Gastroesophageal sphincter (tissue), 4 donors: ENCODE data around the gene PTPN20. TPM values are rescaled to one million over a fixed set of nuclear protein-coding genes. Genes with fewer than 3 reads are reported as not detected.
A peak's percentile ranks its signal among the peaks of the same experiment; 100 is the strongest.

Experiments
- ATAC-seq: fragments of 150-250 bp; one replicate; pipeline ENCODE4 v1.9.1; 2016; ENCODE audit warnings: mild to moderate bottlenecking, moderate library complexity
- H3K27ac ChIP-seq, 4 donors: fragments of 200-600 bp; sonication (generic) in 3 of 4; 1 replicate in 3 of 4; 2 replicates in 1 of 4; pipeline ENCODE4 v1.5.1; 2016 to 2019
- H3K27me3 ChIP-seq: fragments of 200-600 bp; sonication (generic); one replicate; pipeline ENCODE4 v1.5.1; 2019
- H3K36me3 ChIP-seq, 2 donors: fragments of 200-600 bp; sonication (generic); one replicate each; pipeline ENCODE4 v1.5.1; 2019; ENCODE audit warnings: control low read depth in 1 of 2
- H3K4me1 ChIP-seq, 3 donors: fragments of 200-600 bp; sonication (generic); 1 replicate in 2 of 3; 2 replicates in 1 of 3; pipeline ENCODE4 v1.5.1; 2016 to 2019; ENCODE audit warnings: control low read depth in 2 of 3
- H3K4me3 ChIP-seq, 2 donors: fragments of 200-600 bp; sonication (generic); one replicate each; pipeline ENCODE4 v1.5.1; 2019; ENCODE audit warnings: mild to moderate bottlenecking in 1 of 2, moderate library complexity in 1 of 2
- H3K9me3 ChIP-seq, 3 donors: fragments of 200-600 bp; sonication (generic); one replicate each; pipeline ENCODE4 v1.5.1; 2017 to 2019; ENCODE audit warnings: control low read depth in 2 of 3
- CTCF ChIP-seq, 4 experiments: fragments of 200-600 bp in 2 of 4; fragments of 450-650 bp in 2 of 4; sonication (generic) in 1 of 4; IDR thresholded peaks; one replicate each; pipeline ENCODE4 v1.5.1; 2017 to 2019; ENCODE audit warnings: antibody characterized with exemption in 4 of 4, mild to moderate bottlenecking in 2 of 4, moderate library complexity in 2 of 4
- EP300 ChIP-seq: sonication (generic); formaldehyde crosslinking; IDR thresholded peaks from one replicate; pipeline ENCODE4 v1.6.1; 2017; ENCODE audit warnings: antibody characterized with exemption, mild to moderate bottlenecking
- POLR2A ChIP-seq, 2 donors: fragments of 450-650 bp; IDR thresholded peaks; one replicate each; pipeline ENCODE4 v1.6.1; 2017; ENCODE audit warnings: antibody characterized with exemption in 2 of 2, mild to moderate bottlenecking in 2 of 2, moderate library complexity in 1 of 2
- POLR2AphosphoS5 ChIP-seq: sonication (generic); formaldehyde crosslinking; IDR thresholded peaks from one replicate; pipeline ENCODE4 v1.6.1; 2017; ENCODE audit warnings: antibody characterized with exemption
- WGBS, 2 donors: methylation state at CpG; one replicate each; pipeline ENCODE4 v1.1.5; 2018; ENCODE audit warnings: low coverage in 1 of 2; 5-methylcytosine and 5-hydroxymethylcytosine counted together
- total RNA-seq, 4 donors: library from RNA; depleted of rRNA; stranded (reverse); fragments of >200 nt; gene quantifications; one replicate each; pipeline ENCODE4 v1.1.0, GENCODE V29; 2016

The PTPN20 gene
- total RNA-seq, 4 donors from 2014 or later: 0.94 to 9.5 (median 2.8) TPM

GRCh38 chr10:47046321-47047126, 135.3 kb downstream of the PTPN20 start:
- Histone ChIP-seq H3K9me3 (no peaks in the 10 kb centered on the region), H3K4me3 (no peak overlapping the region), H3K4me1 (peaks cover 0 to 16% (median 0%) of the 10 kb centered on the region in 3 donors), H3K27me3 (no peaks in the 10 kb centered on the region), H3K36me3 (no peaks in the 10 kb centered on the region), H3K27ac (no peak overlapping the region)
- no peak for ATAC-seq
- 88 to 94% methylated on average over 3 to 7 of the region's 20 CpGs for WGBS, 2 donors
- no peak for TF ChIP-seq POLR2AphosphoS5
- no peak for TF ChIP-seq EP300
- no peak for TF ChIP-seq POLR2A (IDR thresholded peaks at IDR 0.05)
- TF ChIP-seq CTCF (IDR thresholded peaks at IDR 0.05): no peak

GRCh38 chr10:47047127-47047504, 135.9 kb downstream of the PTPN20 start:
- H3K9me3 ChIP-seq: no peaks in the 10 kb centered on the region
- H3K36me3 ChIP-seq: no peaks in the 10 kb centered on the region
- TF ChIP-seq POLR2AphosphoS5: no peak
- no peak for TF ChIP-seq EP300
- TF ChIP-seq CTCF (IDR thresholded peaks at IDR 0.05): no peak
- TF ChIP-seq POLR2A (IDR thresholded peaks at IDR 0.05): no peak
- no peak overlapping the region for H3K27ac ChIP-seq
- 62 to 65% methylated on average over 2 to 3 of the region's 5 CpGs for WGBS, 2 donors
- no peak for ATAC-seq
- H3K4me1 ChIP-seq: peaks cover 0 to 11% (median 0%) of the 10 kb centered on the region in 3 donors
- no peaks in the 10 kb centered on the region for H3K27me3 ChIP-seq
- no peak overlapping the region for H3K4me3 ChIP-seq

- Histone ChIP-seq H3K27ac (no peak overlapping the region), H3K4me1 (peaks cover 0 to 10% (median 0%) of the 10 kb centered on the region in 3 donors), H3K4me3 (no peak overlapping the region), H3K27me3 (no peaks in the 10 kb centered on the region), H3K9me3 (no peaks in the 10 kb centered on the region), H3K36me3 (no peaks in the 10 kb centered on the region)
- peak; percentile 26 for ATAC-seq
- TF ChIP-seq POLR2A (IDR thresholded peaks at IDR 0.05) (no peak), POLR2AphosphoS5 (no peak), CTCF (IDR thresholded peaks at IDR 0.05) (peak in 3 of 4 experiments; percentile 71 to 83 (median 83))
- 30% methylated on average over 8 of the region's 15 CpGs; no CpG with 5 or more reads in 1 of the 2 donors for WGBS, 2 donors
Measured at GRCh38 chr10:47047577-47048525, 136.6 kb downstream of the PTPN20 start.

GRCh38 chr10:47048526-47048905, 137.3 kb downstream of the PTPN20 start:
- H3K4me3 ChIP-seq: no peak overlapping the region
- TF ChIP-seq EP300 (no peak), POLR2A (IDR thresholded peaks at IDR 0.05) (no peak), CTCF (IDR thresholded peaks at IDR 0.05) (no peak), POLR2AphosphoS5 (no peak)
- no peak for ATAC-seq

More at GRCh38 chr10:47048526-47048905, 137.3 kb downstream of the PTPN20 start:
- no peaks in the 10 kb centered on the region for H3K36me3 ChIP-seq
- H3K27ac ChIP-seq: no peak overlapping the region
- WGBS, 2 donors: 100% methylated on average over 1 of the region's 7 CpGs; no CpG with 5 or more reads in 1 of the 2 donors
- H3K4me1 ChIP-seq: peaks cover 0 to 10% (median 0%) of the 10 kb centered on the region in 3 donors
- no peaks in the 10 kb centered on the region for H3K27me3 ChIP-seq
- H3K9me3 ChIP-seq: no peaks in the 10 kb centered on the region
